ENCODE measurements around the gene ZFPM1.

GRCh38 chr16:88423448-88423850, 29.6 kb upstream of the ZFPM1 start:
- TF ChIP-seq CTCF (conservative IDR thresholded peaks at IDR 0.05) (no peak), ZFX (IDR thresholded peaks at IDR 0.05) (no peak)
